GM21390 (cell line): ENCODE data around the gene ZNF462.

Experiments
- ATAC-seq: cut with Tn5 transposase; IDR thresholded peaks from one replicate; pipeline ENCODE4 v1.9.1; 2021; ENCODE audit not compliant: unreplicated experiment

The ZNF462 gene

GRCh38 chr9:107005201-107005600 is 142.2 kb downstream of the ZNF462 start:
- ATAC-seq: no peak

GRCh38 chr9:107007402-107007801 is 144.4 kb downstream of the ZNF462 start:
- ATAC-seq: no peak

- no peak for ATAC-seq
Measured at GRCh38 chr9:107008011-107008410, 145.0 kb downstream of the ZNF462 start.

GRCh38 chr9:107008447-107008846 is 145.5 kb downstream of the ZNF462 start:
- ATAC-seq: no peak

DNA sequence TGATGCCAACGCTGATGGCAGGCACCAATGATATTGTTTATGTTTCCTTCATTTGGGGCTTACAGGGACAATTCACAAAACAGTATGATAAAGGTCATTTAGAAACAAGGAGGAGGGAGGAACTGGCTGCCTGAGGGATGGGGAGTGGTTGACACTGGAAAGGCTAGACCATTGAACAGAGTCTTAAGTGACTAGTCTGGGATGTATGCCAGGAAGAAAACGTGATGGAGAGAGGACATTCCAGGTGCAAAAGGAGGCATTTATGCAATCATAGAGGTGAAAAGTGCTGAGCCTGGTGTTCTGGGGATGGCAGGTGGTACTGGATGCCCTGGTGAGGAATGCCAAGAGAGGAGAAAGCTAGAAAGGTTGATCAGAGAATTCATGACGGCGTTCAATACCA is 153.4 kb downstream of the ZNF462 start:
- ATAC-seq: no peak

GRCh38 chr9:107018861-107019545 is 156.0 kb downstream of the ZNF462 start:
- no peak for ATAC-seq

DNA sequence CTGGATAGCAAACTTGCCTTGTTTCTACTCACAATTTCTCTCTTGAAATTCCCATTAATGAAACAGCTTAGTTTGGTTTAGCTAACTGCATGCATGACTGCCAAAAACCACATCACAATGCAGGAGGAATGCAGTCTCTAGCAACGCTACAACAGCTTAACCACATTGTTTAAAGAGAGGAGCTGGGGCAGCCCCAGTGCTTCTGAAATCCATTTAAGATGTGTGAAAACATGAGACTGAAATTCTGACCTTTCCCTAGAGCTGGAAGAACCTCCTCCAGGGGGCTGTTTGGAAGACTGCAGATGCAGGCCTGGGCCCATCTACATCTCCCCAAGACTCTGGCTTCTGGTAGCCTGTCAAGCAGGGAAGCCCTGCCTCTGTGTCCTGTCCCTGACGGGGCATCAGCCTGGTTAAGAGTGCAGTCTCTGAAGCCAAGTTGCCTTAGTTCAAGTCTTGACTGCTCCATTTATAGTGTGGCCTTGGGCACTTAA is 157.1 kb downstream of the ZNF462 start:
- no peak for ATAC-seq

- peak; percentile 87 for ATAC-seq
Measured at GRCh38 chr9:107024193-107024592, 161.2 kb downstream of the ZNF462 start.

GRCh38 chr9:107025260-107026035 is 162.5 kb downstream of the ZNF462 start:
- no peak for ATAC-seq

DNA sequence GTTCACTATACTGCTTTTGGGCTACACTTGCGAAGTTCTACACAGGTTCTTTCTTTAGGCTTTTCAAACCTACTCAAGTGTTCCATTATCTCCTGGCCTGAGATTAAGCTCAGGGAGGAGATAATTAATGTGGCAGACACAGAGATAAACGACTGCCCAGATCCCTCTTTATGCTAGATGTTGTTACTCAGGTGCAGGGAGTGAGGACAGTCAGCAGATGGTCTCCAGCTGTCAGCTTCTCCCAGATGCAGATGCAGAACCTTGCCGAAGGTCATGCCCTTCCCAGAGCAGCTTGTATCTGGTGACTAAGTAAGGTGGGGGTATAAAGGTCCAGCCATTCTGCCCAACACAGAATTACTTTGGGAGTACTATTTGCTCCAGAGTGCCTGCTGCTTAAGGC is 166.2 kb downstream of the ZNF462 start:
- no peak for ATAC-seq

GRCh38 chr9:107033966-107034365 is 171.0 kb downstream of the ZNF462 start:
- no peak for ATAC-seq

DNA sequence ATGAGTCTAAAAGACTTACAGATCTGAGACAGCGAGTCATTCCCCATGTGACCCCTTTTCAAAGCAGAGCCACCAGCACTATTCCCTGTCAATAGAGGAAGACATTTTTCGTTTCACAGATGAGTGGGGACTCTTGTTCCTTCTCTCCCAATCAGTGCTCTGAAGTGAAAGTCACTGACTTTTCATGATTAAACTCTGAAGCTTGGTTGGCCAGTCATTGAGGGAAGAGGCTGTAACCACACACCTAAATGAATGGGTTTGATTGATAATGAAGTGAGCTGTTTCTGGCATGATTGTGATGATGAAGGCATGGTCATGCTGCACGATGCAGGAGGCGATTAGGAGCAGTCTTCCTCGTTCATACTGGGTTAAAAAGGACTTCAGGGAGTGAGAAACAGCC is 171.9 kb downstream of the ZNF462 start:
- no peak for ATAC-seq

DNA sequence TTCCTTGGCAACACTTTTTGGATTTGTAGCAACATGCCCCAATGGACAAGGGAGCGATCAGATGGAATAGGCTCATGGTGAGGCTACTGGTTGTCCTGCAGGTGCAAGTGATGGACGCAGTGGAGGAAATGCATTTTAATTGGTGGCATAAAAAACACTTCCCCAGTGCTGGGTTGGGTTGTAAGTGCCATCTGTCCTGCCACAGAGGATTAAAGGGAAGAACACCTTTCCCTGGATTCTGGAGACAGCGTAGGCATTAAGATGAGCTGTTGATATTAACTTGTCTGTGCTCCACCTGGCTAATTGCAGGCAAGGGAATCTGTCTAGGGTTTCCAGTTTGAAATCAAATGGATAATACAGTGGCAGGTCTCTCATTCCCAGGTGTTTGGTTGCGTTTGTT is 173.4 kb downstream of the ZNF462 start:
- ATAC-seq: no peak

DNA sequence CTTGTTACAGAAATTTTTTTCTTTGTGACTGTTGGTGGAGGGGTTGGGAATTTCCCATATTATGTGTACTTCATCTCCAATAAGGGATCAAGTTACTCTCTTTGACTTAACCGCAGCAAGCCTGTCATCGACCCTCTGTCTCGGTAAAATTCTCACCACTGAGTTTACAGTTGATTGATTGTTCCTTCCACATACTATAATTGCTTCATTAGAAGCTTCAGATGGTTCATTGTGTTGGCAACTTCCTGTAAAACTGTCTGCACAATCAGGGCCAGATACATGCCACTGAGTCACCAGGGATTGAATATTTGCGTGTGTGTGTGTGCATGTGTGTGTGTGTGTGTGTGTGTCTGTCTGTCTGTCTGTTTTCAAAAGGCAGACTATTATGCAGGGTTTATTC is 176.6 kb downstream of the ZNF462 start:
- no peak for ATAC-seq

- no peak for ATAC-seq
Measured at GRCh38 chr9:107042606-107043005, 179.6 kb downstream of the ZNF462 start.

DNA sequence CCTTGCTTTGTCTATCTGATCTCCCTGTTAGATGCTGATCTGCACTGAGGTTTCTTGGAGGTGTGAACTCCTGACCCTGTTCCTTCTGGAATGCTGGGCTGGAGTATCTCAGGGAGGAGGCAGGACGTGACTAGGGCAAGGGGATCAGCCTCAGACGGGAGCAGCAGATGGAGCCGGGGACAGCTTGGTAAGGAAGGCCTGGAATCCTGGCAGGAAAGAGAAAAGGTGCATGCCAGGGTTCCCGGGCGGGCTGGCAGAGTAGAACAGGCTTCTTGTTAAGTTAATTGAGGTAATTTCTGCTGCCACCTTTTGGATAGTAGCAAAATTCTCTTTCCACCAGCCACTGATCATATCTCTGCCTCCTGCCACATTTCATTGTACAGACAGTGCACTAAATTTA is 180.9 kb downstream of the ZNF462 start:
- no peak for ATAC-seq

- ATAC-seq: no peak
Measured at GRCh38 chr9:107044872-107045271, 181.9 kb downstream of the ZNF462 start.

DNA sequence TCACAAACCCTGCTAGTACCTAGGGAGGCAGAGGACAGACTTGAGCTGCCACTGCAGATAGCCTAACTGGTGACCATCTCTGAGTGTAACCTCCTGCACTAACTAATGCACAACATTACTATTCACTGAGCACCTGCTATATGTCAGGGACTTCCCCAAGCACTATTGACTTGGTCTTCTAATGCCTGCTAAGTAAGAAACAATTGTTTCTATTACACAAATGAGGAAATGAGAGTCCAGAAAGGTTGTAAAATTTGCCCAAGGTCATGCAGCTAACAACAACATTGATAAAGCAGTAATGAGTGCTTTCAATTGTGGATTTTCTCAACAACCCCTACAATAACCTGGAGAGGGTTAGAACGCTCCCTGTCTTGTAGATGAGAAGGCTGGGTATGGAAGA is 183.7 kb downstream of the ZNF462 start:
- ATAC-seq: peak; percentile 95

GRCh38 chr9:107049046-107049802 is 186.3 kb downstream of the ZNF462 start:
- no peak for ATAC-seq

- no peak for ATAC-seq
Measured at GRCh38 chr9:107049803-107050184, 186.8 kb downstream of the ZNF462 start.

DNA sequence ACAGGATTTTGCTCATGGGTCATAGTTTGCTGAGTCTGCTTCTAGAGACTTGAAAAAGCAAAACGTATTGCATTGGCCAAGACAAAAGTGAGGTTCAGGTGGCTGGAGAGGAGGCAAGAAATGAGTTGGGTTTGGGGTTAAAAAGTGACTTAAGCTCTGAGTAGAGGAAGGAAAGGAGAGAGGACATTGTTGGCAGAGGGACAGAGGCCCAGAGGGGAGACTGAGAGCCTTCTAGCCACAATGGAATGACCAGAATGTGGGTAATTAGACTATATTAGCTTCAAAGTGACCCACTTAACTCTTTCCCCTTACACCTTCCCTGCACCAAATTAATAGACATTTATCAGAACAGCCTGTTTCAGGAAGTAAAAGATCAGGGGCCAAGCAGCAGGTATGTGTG is 188.4 kb downstream of the ZNF462 start:
- ATAC-seq: no peak

DNA sequence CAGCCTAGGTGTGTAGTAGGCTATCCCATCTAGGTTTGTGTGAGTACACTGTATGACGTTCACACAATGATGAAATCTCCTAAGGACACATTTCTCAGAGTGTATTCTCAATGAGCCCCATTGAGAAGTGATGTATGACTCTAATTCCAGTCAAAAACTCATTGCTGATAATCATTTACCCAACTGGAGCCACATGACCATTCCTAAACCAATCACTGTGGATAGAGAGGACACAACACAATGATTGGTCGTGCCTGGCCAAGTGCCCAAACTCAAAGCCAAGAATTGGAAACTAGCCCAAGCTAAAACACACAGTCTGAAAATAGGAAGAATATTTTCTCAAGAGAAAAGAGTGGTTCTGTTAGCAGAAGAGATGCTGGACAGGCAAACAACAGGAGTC is 191.2 kb downstream of the ZNF462 start:
- ATAC-seq: no peak
